HAP-1 (cell line): ENCODE data around the gene TRIM9.

Source experiments
- DNase-seq, 2 experiments: peaks; one replicate each; pipeline ENCODE4 v3.0.0-alpha.2; 2016 to 2020; ENCODE audit warnings: low spot score in 2 of 2
- H3K27me3 ChIP-seq: fragments of 250-450 bp; sonication (Bioruptor Pico); 2 replicates; pipeline ENCODE4 v1.5.1; 2020; ENCODE audit warnings: low read depth, mild to moderate bottlenecking, moderate library complexity
- H3K36me3 ChIP-seq: fragments of 250-450 bp; sonication (Bioruptor Pico); replicated peaks from 2 replicates; pipeline ENCODE4 v1.5.1; 2020; ENCODE audit warnings: mild to moderate bottlenecking
- H3K4me1 ChIP-seq: fragments of 250-450 bp; sonication (Bioruptor Pico); 2 replicates; pipeline ENCODE4 v1.5.1; 2020; ENCODE audit warnings: mild to moderate bottlenecking
- H3K4me3 ChIP-seq: fragments of 250-450 bp; sonication (Bioruptor Pico); 2 replicates; pipeline ENCODE4 v1.5.1; 2020; ENCODE audit warnings: mild to moderate bottlenecking, moderate library complexity
- H3K9me3 ChIP-seq: fragments of 250-450 bp; sonication (Bioruptor Pico); 2 replicates; pipeline ENCODE4 v1.5.1; 2020; ENCODE audit warnings: mild to moderate bottlenecking, moderate library complexity
- in situ Hi-C: fragments of 300-500 bp; cut with MboI; formaldehyde crosslinking; loops from 3 replicates; pipeline ENCODE4 v1.14.3; 2020; ENCODE audit warnings: low sequenced_read_pairs, inconsistent platforms, mixed read lengths

TRIM9 gene

DNA sequence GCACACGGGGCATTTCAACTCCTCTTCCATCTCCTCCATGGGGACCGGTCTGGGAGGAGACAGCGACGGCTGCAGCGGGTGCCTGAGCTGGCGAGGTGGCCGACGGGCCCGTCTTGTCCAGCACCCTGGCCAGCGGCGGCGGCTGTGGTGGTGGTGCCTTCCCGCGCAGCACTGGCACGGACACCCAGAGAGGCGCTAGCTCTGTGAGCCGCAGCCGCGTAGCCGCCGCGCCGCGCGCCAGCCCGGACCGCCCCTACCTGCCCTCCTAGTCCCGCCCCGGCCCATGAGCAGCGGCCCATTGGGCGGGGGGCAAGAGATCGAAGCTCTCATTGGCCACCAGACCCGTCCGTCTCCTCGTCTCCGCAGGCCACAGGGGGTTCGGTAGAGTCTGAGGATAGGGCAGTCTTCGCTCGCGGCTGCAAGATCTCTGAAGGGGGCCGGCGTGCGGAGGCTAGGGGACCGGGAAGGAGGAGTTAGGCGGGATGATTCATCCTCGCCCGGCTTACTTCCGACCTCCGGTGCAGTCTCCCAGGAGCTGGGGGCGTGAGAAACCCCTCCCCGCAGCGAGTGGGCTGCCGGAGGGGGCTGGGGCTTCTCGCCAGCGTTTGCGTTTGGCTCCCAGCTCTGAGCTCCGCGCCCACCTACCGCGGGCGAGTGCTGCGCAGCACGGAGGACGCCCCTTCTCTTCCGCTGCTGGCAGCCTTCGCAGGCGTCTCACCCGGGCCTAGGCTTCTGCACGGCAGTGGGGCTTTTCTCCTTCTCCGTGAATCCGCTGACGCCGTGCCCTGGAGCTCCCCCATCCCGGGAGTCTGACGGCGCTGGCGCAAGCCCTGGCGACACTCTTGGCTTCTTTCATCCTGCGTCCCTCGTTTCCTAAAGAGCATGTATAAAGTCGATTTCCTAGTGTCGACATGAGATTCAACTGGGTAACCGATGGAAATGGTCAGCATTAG is at the start of gene TRIM9:
Gene TRIM9, minus strand, starts transcription at position 205 of the 953 bp plus-strand sequence. Its CDS starts 166 bp downstream, at position 39.
- in situ Hi-C loops: loop anchor here (5.0 kb wide), 2 partner anchors 108 to 147 kb away; partner anchors contain the start of gene TMX1
- DNase-seq: peak; percentile 96 to 99
- Histone ChIP-seq H3K4me1 (peaks cover 41% of the 10 kb centered on the region), H3K36me3 (no peaks in the 10 kb centered on the region), H3K9me3 (no peaks in the 10 kb centered on the region), H3K27me3 (no peaks in the 10 kb centered on the region), H3K4me3 (peak within 1 kb of the TSS; percentile 63)

DNA sequence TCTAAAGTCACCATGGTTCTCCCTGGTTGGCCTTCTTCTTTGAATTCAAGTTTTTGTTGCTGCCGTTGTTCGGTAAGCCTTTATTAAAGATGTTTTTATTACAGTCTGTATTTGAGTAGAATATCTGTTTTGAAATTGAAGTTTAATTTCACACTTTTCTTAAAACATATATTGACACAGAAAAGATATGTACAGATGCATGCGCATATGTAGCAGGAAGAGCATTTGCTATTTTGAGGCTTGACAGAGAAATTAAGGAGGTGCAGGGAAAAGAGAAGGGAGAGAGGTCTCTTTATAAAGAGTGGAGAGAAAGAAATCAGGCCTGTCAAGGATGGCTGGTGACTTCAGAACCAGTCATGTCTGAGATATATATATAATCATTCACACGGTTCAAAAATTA is 46.0 kb upstream of the TRIM9 start:
- DNase-seq: no peak
- peaks cover 12% of the 10 kb centered on the region for H3K4me1 ChIP-seq
- no peak overlapping the region for H3K4me3 ChIP-seq
- H3K36me3 ChIP-seq: no peaks in the 10 kb centered on the region
- in situ Hi-C loops: no loop called here
- peaks cover 3% of the 10 kb centered on the region; the same call in 1 of the 2 replicates for H3K9me3 ChIP-seq
- no peaks in the 10 kb centered on the region for H3K27me3 ChIP-seq

DNA sequence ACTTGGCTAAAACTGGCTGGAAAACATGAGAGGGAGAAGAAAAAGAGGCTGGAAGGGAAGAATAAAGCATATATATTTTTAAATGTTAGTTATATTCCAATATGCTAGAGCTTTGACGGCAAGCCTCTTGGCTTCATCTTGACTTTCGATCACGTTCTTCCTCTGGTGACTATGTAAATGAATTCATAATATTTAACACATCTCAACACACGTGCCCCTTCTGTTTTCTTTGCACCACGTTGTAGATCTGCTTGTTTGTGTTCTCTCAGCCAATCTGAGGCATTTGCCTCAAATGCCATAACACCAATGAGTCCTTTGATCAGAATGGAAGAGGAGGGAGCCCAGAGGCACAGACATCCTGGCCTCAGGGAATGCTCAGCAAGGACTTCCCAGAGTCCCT is 45.4 kb upstream of the TRIM9 start:
- no peaks in the 10 kb centered on the region for H3K27me3 ChIP-seq
- H3K9me3 ChIP-seq: peaks cover 3% of the 10 kb centered on the region; the same call in 1 of the 2 replicates
- in situ Hi-C loops: no loop called here
- DNase-seq: no peak
- no peaks in the 10 kb centered on the region for H3K36me3 ChIP-seq
- H3K4me1 ChIP-seq: peaks cover 12% of the 10 kb centered on the region
- H3K4me3 ChIP-seq: no peak overlapping the region

DNA sequence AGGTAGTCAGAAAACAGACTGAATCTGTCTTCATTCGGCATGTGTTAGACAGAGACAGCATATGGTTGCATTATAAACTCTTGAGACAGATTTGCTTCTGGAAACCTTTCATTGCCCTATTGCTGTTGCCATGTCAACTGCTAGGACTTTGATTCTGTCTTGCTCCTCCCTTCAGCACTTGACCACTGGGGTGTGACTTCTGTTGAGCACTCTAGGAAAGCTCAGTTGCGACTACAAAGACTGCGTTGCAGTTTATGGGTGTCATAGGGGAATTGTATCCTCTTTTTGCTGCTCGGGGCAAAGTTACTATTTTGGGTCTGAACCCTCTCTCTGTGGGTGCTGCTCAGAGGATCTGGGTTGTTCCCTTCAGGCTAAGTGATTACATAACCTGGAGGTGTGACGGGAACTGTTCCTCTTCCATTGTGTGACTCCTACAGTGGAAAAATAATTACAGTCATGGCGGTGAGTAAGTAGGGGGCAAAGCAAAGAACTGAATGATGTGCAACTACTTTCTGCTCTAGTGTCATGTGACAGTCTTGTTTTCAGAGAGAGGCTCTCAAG is 44.3 kb upstream of the TRIM9 start:
- Histone ChIP-seq H3K9me3 (peaks cover 4% of the 10 kb centered on the region; the same call in 1 of the 2 replicates), H3K27me3 (no peaks in the 10 kb centered on the region), H3K4me1 (peaks cover 12% of the 10 kb centered on the region), H3K36me3 (no peaks in the 10 kb centered on the region), H3K4me3 (no peak overlapping the region)
- in situ Hi-C loops: no loop called here
- peak in 1 of 2 experiments; percentile 28 for DNase-seq

DNA sequence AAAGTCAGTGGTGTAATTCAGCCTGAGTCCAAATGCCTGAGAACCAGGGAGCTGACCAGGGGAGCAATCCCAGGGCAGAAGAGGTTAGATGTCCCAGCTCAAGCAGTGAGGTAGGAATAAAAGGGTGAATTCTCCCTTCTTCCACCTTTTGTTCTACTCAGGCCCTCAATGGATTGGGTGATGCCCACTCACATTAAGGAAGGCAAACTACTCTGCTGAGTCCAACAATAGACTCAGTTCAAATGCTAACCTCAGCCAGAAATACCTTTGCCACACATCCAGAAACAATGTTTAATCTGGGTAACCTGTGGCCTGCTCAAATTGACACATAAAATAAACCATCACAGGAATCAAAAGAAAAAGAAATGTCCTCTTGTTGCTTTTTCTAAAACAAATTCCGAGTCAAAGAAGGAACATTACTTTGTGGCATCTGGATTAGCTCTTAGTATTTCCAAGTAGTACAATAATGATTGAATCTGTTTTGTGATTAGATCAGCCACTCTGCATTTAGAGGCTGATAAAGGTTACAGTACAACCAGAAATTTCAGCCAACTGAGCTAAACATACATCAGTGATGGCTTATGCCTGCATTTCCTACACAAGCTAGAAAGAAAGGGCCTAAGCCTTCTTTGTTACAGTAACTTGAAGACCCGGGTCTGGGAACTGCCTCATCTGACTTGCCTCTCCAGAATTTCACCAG is 43.6 kb upstream of the TRIM9 start:
- Histone ChIP-seq H3K4me1 (peaks cover 12% of the 10 kb centered on the region), H3K4me3 (no peak overlapping the region), H3K9me3 (peaks cover 7% of the 10 kb centered on the region; the same call in 1 of the 2 replicates), H3K27me3 (no peaks in the 10 kb centered on the region), H3K36me3 (no peaks in the 10 kb centered on the region)
- in situ Hi-C loops: no loop called here
- DNase-seq: no peak

DNA sequence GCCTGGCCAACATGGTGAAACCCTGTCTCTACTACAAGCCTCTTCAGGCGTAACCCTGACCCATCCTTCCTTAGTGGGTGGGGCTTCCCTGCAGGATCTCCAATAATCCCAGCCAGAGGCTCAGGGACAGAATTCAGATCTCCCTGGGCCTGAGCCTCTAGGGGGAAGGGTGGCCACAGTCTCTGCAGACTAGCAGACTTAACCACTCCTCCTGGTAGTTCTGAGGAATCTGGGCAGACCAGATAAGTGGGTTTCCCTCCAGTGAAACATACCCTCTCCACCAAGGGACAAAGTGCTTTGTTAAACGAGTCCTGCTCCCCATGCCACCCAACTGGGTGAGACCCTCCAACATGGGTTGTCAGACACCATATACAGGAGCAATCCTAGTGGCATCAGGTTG is 36.6 kb upstream of the TRIM9 start:
- no peak for DNase-seq
- H3K9me3 ChIP-seq: 0 out of 2 replicates have a peak, but pooled peaks cover 4% of the 10 kb centered on the region
- H3K27me3 ChIP-seq: no peaks in the 10 kb centered on the region
- in situ Hi-C loops: no loop called here
- no peaks in the 10 kb centered on the region for H3K36me3 ChIP-seq
- H3K4me1 ChIP-seq: no peaks in the 10 kb centered on the region
- no peak overlapping the region for H3K4me3 ChIP-seq

DNA sequence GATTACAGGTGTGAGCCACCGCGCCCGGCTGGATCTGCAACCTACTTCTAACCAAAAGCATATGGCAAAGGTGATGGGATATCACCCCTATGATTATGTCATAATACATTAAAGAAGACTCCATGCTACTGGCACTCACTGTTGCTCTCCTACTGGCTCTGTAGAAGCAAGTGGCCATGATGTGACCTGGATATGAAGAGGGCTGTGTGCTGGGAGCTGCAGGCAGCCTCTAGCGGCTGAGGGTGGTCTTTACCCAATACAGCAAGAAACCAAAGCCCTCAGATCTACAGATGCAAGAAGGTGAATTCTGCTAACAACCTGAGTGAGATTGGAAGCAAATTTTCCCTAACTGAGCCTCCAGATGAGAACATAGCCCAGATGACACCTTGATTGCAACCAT is 34.2 kb upstream of the TRIM9 start:
- H3K36me3 ChIP-seq: no peaks in the 10 kb centered on the region
- DNase-seq: peak in 1 of 2 experiments; percentile 30
- in situ Hi-C loops: no loop called here

DNA sequence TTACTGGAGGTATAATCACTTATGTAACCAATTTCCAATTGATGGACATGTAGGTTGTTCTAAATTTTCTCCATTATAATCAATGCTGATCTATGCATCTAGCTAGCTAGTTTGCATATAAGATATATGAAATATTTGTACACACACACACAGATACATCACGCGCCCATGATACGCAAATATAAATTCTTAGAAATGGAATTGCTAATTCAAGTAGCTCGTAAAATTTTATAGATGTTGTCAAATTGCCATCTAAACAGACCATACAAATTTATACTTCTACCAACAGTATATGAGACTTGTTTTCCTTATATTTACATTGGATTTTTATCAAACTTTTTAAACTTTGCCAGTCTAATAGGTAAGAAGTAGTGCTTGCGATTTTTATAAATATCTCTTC is 29.1 kb upstream of the TRIM9 start:
- peaks cover 24% of the 10 kb centered on the region for H3K4me1 ChIP-seq
- H3K4me3 ChIP-seq: no peak overlapping the region
- in situ Hi-C loops: no loop called here
- no peaks in the 10 kb centered on the region for H3K9me3 ChIP-seq
- no peak for DNase-seq
- H3K36me3 ChIP-seq: no peaks in the 10 kb centered on the region
- H3K27me3 ChIP-seq: no peaks in the 10 kb centered on the region

More for the DNA sequence above, 34.2 kb upstream of the TRIM9 start:
- no peaks in the 10 kb centered on the region for H3K4me1 ChIP-seq
- H3K4me3 ChIP-seq: no peak overlapping the region
- no peaks in the 10 kb centered on the region for H3K27me3 ChIP-seq
- 0 out of 2 replicates have a peak, but pooled peaks cover 2% of the 10 kb centered on the region for H3K9me3 ChIP-seq

DNA sequence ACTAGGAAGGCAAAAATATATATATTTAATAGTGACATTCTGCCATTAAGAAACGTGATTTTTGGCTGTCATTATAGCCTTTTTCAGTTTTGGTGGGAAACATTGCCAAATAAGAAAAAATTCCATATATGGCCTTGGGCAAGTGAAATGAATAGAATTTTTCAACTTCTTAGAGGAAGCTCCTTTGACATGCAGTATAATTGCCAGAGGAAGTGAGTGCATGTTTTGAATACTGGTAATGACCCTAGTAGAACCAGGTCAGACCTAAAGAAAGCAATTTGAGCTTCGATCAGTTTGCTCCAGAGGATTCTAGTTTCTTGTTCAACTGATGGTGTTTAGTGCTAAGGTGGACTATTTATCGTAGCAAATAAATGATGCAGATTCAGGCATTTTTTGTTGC is 26.2 kb upstream of the TRIM9 start:
- DNase-seq: peak in 1 of 2 experiments; percentile 61
- Histone ChIP-seq H3K4me1 (peaks cover 24% of the 10 kb centered on the region), H3K4me3 (no peak overlapping the region), H3K9me3 (no peaks in the 10 kb centered on the region), H3K27me3 (0 out of 2 replicates have a peak, but pooled peaks cover 3% of the 10 kb centered on the region), H3K36me3 (no peaks in the 10 kb centered on the region)
- in situ Hi-C loops: no loop called here

DNA sequence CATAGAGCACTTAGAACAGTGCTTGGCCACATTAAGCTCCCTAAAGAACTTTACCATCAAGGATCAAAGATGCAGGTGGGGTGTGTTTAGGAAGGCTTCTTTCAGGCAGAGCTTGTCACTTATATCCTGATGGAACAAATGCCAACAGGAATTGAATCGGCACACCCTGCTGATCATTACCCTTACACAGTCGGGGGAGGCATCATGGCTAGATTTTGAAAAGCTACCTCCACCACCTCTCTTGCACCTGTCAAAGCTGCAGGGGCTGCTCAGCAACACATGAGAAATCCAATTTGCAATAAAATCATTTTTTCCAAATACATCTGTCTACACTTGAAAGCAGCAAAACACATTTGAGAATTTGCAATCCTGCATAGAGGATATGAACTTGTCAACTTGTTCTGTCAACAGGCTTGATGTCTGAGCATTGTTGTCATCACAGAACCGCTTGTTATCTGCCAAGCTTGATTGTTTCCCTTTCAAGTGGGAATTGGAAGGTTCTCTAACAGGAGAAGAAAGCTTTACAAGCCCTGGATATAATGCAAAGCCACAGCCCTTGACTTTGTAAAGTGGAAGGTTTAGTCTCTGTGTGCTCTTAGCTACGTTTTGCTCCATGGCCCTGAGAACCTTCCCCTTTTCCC is 24.6 kb upstream of the TRIM9 start:
- no peaks in the 10 kb centered on the region for H3K36me3 ChIP-seq
- DNase-seq: no peak
- in situ Hi-C loops: no loop called here
- no peak overlapping the region for H3K4me3 ChIP-seq
- peaks cover 24% of the 10 kb centered on the region for H3K4me1 ChIP-seq
- no peaks in the 10 kb centered on the region for H3K9me3 ChIP-seq
- 0 out of 2 replicates have a peak, but pooled peaks cover 3% of the 10 kb centered on the region for H3K27me3 ChIP-seq

DNA sequence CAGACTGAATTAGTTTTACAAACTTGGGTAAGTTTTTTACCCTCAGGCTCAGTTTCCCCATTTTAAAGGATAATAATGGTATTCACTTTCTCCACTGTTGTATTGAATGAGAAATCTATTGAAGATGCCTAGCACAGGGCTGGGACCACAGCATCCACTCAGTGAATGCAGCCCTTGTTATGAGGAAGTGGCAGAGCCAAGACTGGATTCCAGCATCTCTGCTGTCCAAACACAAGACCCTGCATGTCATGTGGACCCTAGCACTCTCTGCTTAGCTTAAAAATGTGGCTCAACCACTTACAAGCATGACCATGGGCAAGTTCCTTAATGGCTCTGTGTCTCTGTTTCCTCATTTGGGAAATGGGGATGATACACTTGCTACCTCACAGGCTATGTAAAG is 24.1 kb upstream of the TRIM9 start:
- H3K9me3 ChIP-seq: no peaks in the 10 kb centered on the region
- H3K4me1 ChIP-seq: peaks cover 24% of the 10 kb centered on the region
- H3K27me3 ChIP-seq: 0 out of 2 replicates have a peak, but pooled peaks cover 3% of the 10 kb centered on the region
- in situ Hi-C loops: no loop called here
- H3K4me3 ChIP-seq: no peak overlapping the region
- DNase-seq: no peak
- H3K36me3 ChIP-seq: no peaks in the 10 kb centered on the region

DNA sequence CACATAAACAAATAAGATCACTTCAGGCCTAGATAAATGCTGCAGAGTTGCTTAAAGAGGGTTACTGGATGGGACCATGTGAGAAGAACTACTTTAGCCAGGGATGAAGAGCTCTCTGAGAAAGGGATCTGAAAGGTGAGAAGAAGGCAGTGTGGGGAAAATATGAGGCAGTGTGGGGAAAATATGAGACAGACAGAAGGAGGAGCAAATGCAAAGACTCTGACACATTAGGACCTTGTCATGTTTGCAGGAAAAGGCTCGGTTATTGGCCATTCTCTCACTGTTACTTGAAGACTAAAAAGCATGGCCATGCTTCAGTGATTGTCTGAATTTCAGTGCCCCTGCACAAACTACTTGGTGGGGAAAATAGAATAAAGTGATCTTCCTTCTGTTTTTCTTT is 22.7 kb upstream of the TRIM9 start:
- no peaks in the 10 kb centered on the region for H3K9me3 ChIP-seq
- in situ Hi-C loops: no loop called here
- H3K4me1 ChIP-seq: peaks cover 20% of the 10 kb centered on the region
- no peaks in the 10 kb centered on the region for H3K36me3 ChIP-seq
- no peak overlapping the region for H3K4me3 ChIP-seq
- no peak for DNase-seq
- 0 out of 2 replicates have a peak, but pooled peaks cover 3% of the 10 kb centered on the region for H3K27me3 ChIP-seq

DNA sequence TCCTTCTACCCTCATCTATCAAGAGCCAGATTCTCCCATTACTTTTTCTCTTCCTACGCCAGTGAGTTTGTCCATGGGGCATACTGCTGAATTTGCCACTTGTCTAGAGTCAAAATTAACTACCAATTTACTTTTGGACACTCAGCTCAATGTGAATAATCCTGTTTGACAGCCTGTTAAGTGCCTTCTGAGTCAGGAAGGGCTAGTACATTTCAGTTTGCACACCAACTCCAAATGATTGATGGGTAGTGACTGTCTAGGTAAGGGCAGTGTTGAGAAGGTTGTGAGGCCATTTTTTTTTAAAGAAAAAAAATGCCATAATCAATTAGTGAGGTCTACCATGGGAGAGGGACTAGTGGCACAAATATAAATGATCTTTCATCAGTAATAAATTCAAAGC is 21.8 kb upstream of the TRIM9 start:
- DNase-seq: no peak
- Histone ChIP-seq H3K9me3 (no peaks in the 10 kb centered on the region), H3K4me3 (no peak overlapping the region), H3K4me1 (peaks cover 11% of the 10 kb centered on the region), H3K36me3 (no peaks in the 10 kb centered on the region), H3K27me3 (0 out of 2 replicates have a peak, but pooled peaks cover 3% of the 10 kb centered on the region)
- in situ Hi-C loops: no loop called here
